C4-2B (cell line): ENCODE data around the gene LUC7L3.

Experiments used
- CTCF ChIP-seq: fragments of 450-650 bp; conservative IDR thresholded peaks from 2 replicates; pipeline ENCODE4 v1.5.1; 2017; ENCODE audit warnings: mild to moderate bottlenecking
- ZFX ChIP-seq: fragments of 450-650 bp; IDR thresholded peaks from 2 replicates; pipeline ENCODE4 v1.6.1; 2017

DNA sequence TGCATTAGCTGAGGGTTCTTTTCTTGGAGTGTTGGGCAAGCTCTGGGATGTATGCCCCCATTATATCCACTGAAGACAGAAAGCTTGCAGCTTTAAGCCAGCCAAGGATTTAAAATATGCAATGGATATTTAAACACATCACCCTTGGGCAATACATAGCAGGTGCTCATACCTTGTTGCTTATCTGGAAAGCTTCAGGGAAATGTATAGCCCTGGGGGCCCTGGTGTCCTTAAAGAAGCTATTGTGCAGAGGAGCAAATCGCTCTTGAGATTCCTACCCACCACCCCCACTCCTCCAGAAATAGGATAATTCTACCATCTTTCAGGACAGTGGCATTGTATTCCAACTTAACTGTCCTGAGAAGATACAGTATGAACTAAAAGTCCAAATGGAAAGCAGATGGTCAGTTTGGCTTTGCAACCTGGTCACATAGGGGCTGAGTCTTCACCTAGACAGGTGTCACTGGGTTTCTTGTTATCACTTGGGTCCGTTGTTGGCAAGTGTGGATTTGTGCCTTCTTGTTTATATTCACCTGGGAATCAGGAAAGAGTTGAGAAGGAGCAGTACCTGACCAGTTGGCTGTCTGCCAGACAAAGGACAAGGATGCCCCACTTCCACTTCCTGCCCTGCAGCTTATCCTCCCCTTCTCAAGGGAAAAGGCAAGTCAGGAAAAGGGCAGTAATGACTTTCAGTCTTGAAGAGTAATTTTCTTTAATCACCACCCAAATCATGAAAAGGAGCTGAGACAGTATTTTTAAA lies 44.5 kb downstream of the LUC7L3 start:
- TF ChIP-seq CTCF: no peak
- no peak for TF ChIP-seq ZFX
